Activated T-helper 1 cell treated with Interleukin-2 at 50 U/mL for 16 hours (primary cell): Measurements from ENCODE around the gene TCEANC.

Experiments
- DNase-seq: peaks from one replicate; pipeline ENCODE4 v3.0.0-alpha.2; 2020; ENCODE audit warnings: low read depth

The TCEANC gene

DNA sequence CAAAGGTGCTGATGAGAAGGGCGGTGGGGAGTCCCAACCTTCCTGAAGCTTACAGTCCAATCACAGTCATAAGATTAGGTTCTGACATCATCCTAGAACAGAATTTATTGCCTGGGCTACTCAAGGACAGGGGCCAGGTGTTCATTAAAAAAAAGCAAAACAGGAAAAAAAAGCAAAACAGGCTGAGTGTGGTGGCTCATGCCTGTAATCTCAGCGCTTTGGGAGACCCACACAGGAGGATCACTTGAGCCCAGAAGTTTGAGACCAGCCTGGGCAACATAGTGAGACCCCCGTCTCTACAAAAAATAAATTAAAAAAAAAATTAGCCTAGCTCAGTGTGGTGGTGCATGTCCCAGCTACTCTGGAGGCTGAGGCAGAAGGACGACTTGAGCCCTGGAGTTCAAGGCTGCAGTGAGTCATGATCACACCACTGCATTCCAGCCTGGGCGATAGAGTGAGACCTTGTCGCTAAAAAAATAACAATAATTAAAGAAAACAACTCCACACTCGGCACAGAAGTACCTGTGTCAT is 39.0 kb downstream of the TCEANC start:
- DNase-seq: no peak

GRCh38 chrX:13692771-13693231 is 39.9 kb downstream of the TCEANC start:
- no peak for DNase-seq

DNA sequence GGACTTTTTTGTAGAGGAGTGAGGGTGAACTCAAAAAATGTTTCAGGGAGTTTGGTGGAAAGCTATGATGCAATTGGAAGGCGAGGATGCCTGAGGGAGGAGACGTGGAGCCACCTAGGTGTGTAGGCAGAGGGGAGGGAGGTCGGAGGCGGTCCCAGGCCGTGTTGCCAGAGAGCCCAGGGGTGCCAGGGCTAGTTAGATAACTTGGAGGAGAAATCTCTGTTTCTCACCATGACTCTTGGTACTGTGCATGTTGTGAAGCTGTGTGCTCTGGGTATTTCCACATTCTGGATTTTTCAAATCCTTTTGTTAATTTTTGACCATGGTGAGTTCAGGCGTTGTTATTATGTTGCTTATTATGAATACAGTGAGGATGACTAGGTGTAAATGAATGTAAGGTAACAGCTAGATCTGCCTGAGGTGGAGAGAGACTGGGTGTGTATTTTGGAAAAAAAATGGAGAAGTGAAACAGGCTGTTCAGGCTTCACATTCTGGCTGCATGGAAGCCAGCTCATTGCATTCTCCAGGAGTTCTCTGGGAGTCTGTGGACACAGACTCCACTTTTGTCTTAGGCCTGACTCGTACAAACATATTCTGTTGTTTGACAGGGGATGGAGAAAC is 40.5 kb downstream of the TCEANC start:
- DNase-seq: no peak

DNA sequence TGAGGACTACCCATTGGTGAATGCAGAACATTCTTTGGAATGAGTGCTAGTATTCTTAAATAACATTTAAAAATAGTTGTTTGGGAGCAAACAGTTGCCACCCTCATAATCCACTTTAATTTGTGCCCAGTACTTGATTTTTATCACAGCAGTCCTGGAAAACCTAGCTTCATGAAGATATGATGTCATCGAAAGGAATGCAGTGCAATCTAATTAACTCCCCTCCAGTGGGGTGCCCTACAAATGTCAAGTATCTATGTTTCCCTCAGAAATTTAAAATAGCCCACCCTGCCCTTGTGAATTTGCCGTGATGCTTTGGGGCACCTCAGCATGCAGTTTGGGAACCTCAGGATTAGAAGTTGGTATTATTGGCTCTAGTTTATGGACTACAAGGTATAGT is 41.4 kb downstream of the TCEANC start:
- no peak for DNase-seq

- no peak for DNase-seq
Observed at GRCh38 chrX:13694983-13695382, 42.0 kb downstream of the TCEANC start.

DNA sequence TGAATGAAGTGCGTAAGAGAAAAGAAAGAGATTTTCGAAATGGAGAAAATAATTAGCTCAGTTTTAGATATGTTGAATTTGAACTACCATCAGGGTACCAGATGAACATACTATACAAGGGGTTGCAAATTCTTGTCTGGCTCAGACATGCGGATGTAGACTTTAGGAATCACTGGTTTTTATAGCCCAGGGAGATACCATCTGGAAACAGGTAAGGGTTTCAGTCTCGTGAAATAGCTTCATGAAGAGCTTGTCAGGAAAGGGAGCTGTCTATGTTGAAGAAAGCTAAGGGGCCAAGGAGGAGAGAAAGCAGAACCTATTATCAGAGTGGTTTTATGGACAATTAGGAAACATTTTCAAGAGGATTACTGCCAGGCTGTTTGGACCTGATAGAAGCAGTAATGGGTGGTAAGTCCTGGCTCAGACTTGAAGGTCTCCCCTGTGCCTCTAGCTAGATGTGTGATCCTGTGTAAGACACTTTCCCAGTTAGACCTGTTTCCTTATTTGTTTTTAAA is 42.7 kb downstream of the TCEANC start:
- DNase-seq: no peak

GRCh38 chrX:13697455-13697854 is 44.5 kb downstream of the TCEANC start:
- DNase-seq: no peak

GRCh38 chrX:13697976-13698375 is 45.0 kb downstream of the TCEANC start:
- no peak for DNase-seq

DNA sequence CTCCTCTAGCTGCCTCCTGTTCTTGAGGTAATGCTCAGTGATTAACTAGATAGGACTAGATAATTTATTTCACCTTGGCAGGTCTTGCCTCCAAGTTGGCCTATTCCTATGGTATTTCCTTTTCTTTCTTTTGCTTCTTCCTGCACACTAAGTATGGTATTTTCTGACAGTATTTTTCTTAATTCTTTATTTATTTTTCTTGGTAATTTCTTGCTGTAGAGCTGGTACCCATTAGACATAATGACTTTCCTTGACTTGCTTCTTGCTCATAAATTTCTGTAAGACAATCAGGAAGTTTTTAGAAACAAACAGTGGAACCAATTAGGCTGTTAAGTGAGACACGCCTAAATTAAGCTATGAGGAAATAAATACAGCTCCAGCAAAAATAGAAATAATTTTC is 45.5 kb downstream of the TCEANC start:
- no peak for DNase-seq

- no peak for DNase-seq
Observed at GRCh38 chrX:13699183-13699826, 46.4 kb downstream of the TCEANC start.

- no peak for DNase-seq
Observed at GRCh38 chrX:13700380-13700779, 47.4 kb downstream of the TCEANC start.

DNA sequence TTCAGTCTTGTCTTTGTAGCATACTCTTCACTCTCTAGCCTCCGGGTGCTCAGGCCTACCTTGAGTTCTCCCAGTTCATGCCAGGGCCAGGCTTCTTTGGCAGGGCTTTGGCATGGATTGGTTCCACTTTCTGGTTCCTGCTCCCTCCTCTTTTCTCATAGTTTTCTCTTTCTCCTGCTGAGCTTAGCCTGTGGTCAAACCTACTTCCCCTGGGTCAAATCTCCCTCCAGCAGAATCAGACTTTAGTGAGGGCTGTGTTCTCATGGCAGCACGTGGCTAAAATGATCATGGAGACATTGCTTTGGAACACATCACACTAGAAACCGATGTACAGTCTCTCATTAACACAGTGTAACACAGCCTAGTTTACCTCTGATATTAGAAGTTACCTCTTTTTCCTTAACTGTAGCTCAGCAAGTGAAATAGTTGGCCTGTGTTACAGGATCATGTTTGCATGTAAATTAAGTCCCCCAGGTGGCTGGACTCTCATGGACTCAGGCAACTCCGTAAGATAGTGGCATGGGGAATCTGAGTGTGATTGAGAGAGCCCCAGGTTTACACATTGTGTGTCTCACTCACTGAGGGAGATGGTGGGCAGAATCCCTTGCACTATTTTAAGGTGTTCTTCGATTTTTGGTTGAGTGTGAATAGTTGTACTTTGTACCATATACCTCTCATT is 49.3 kb downstream of the TCEANC start:
- no peak for DNase-seq

- DNase-seq: no peak
Observed at GRCh38 chrX:13703135-13703534, 50.2 kb downstream of the TCEANC start.

GRCh38 chrX:13703589-13703988 is 50.6 kb downstream of the TCEANC start:
- DNase-seq: no peak

DNA sequence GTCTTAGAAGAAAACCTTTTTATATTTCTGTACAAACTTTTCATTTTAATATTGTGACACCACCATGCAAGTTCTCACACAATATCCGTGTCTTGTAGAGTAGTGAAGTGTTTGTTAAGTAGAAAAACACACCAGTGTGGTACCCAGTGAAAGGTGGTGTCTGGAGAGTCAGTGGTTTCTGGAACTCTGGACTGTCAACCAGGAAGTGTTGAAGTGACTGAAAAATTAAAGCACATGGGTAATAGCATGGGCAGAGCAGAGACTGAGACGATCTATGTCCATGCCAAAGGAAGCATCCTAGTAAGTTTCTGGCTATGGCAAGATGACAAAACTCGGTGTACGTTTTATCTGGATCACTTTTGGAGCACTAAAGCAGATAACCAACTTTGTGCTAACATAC is 58.2 kb downstream of the TCEANC start:
- no peak for DNase-seq
